GM19239 (cell line): ENCODE measurements around the gene VWF.
"Not testable (repeated sequence)": the region's sequence is repeated elsewhere in the genome, so short reads cannot be mapped to it uniquely, and the experiment has no call there.

Experiments used
- DNase-seq: peaks from one replicate; pipeline ENCODE4 v3.0.0; 2011; ENCODE audit warnings: low spot score; ENCODE audit not compliant: insufficient read length
- FAIRE-seq: peaks from 2 replicates; lab custom pipeline; 2011; peaks lifted over from hg19 to GRCh38; lab: Jason Lieb, UNC

The VWF gene

DNA sequence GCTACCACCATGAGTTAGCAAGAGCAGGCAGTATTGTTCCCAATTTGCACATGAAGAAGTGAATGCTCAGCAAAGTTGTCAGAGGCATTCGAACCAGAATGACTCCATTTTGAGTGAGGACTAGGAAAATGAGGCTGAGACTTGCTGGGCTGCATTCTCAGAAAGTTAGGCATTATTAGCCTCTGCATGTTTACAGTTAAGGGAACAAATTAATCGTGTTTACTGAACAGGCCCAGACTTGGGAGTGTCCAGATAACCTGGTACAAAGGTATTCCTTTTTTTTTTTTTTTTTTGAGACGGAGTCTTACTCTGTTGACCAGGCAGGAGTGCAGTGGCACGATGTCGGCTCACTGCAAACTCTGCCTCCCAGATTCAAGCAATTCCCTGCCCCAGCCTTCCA, 22.5 kb upstream of the VWF start:
- FAIRE-seq = no peak
- no peak for DNase-seq

DNA sequence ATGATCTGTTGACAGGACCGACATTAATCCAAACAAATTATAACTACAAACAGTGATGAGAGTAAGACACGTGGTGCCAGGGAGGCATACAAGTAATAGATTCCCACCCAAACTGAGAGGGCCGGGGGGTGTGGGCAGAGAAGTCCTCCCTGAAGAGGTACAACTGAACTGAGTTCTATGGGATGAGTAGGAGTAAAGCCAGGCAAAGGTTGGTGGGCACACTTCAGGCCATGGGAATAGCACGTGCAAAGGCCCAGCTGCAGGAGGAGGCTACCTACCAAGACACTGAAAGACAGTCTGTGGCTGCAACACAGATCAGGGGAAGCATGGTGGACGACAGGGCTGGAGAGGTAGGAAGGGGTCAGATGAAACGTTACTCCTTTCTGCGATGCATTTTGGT, 22.0 kb upstream of the VWF start:
- DNase-seq = no peak
- no peak for FAIRE-seq

DNA sequence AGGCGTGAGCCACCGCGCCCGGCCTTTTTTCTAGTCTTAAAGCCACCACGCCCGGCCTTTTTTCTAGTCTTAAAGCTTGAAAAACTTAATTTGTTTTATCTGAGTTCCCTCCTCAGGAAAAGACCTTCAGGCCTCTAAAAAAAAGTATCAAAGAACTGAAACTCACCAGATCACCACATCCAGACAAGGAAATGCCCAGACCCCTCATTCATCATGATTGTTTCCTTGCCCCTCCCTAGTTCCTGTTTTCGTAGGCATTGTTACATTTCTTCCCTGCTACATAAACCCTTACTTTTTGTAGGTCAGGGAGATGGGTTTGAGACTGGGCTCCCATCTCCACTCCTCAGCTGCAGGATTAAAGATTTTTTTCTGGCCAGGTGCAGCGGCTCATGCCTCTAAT, 21.1 kb upstream of the VWF start:
- FAIRE-seq (no peak), DNase-seq (no peak)

DNA sequence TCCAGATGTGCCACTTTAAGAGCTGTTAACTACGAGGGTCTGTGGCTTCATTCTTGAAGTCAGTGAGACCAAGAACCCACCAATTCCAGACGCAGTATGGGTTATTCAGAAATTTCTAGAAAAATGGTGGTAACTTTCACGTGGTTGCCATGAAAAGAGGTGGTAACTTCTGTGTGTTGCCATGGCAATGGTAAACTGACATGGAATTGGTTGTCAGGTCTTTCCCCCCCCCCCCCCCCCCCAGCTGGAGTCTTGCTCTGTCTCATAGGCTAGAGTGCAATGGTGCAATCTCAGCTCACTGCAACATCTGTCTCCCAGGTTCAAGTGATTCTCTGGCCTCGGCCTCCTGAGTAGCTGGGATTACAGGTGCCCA, 18.8 kb upstream of the VWF start:
- no peak for DNase-seq
- no peak for FAIRE-seq

DNA sequence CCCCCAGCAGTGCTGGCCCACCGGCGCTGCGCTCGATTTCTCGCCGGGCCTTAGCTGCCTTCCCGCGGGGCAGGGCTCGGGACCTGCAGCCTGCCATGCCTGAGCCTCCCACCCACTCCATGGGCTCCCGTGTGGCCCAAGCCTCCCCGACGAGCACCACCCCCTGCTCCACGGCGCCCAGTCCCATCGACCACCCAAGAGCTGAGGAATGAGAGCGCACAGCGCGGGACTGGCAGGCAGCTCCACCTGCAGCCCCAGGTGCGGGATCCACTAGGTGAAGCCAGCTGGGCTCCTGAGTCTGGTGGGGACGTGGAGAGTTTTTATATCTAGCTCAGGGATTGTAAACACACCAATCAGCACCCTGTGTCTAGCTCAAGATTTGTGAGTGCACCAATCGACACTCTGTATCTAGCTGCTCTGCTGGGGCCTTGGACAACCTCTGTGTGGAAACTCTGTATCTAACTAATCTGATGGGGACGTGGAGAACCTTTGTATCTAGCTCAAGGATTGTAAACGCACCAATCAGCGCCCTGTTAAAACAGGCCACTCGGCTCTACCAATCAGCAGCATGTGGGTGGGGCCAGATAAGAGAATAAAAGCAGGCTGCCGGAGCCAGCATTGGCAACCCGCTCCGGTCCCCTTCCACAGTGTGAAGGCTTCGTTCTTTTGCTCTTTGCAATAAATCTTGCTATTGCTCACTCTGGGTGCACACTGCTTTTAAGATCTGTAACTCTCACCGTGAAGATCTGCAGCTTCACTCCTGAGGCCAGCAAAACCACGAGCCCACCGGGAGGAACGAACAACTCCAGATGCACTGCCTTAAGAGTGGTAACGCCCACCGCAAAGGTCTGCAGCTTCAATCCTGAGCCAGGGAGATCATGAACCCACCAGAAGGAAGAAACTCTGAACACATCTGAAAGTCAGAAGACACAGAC, 18.2 kb upstream of the VWF start:
- FAIRE-seq, DNase-seq: not testable (repeated sequence)

DNA sequence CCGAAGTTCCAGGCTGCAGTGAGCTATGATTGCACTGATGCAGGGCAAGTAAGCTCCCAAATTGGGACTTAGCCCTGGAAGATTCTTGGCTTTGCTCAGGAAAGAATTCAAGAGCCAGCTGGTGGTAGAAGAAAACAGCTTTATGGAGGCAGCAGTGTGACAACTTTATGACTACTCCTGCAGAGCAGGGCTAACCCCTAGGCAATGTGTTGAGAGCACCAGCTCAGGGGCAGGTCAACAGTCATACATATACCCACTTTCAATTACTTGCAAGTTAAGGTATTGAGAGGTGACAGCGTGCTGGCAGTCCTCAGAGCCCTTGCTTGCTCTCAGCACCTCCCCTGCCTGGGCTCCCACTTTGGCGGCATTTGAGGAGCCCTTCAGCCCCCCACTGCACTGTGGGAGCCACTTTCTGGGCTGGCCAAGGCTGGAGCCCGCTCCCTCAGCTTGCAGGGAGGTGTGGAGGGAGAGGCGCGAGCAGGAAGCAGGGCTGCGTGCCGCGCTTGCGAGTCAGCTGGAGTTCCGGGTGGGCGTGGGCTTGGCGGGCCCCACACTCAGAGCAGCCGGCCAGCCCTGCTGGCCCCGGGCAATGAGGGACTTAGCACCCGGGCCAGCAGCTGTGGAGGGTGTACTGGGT, 17.4 kb upstream of the VWF start:
- not testable (repeated sequence) for FAIRE-seq, DNase-seq

DNA sequence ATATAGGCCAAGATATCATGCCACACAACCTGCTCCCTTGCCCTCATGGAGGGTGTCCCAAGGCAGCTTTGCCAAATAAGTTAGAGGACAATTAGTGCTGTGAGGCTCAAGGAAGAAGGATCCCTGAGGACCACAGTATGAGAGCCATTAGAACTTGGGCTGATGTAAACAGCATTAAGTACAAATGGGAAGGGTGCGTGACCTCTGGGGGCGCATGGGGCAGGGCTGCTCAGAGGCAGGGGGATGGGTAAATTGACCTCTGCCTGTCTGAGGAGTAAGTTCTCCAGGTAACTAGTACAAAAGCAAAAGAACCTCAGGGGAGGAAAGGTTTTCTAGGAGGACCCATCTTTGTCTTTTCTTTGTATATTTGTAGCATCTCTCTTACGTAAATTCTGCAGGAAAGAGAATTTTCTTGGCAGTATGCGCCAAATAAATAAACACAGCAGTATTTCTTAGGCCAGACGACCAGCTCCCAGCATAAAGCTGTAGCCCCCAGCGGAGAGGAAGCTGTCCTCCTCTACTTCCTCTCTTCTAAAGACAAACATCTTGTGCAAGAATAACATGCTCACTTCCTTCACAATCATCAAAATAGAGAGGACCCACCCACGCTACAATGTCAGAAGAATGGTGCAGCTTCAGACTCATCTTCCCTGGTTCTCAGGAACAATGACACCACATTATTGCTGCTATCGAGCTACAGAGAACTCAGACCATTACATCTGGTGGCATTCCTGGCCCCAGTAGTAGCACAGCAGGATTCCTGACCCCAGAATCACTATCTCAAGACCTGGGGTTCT, 16.4 kb upstream of the VWF start:
- no peak for FAIRE-seq

DNA sequence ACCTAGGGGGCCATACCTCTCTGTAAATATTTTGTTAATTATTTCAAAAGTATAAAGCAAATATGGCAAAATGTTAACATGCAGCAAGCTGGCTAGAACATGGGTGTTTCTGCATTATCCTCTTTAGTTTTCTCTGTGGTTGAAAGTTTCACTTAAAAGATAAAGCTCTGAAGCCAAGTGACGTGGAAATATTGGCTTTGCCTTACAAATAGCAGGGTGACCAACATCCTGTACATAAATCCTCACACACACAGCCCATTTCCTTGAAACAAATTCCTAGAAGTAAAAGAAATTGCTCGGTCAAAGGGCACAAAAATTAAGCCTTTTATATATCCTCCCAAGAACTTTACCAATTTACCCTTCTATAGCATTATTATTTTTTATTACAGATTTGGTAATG, 10.6 kb upstream of the VWF start:
- no peak for FAIRE-seq
- no peak for DNase-seq

More for the DNA sequence above, 16.4 kb upstream of the VWF start:
- no peak for DNase-seq

DNA sequence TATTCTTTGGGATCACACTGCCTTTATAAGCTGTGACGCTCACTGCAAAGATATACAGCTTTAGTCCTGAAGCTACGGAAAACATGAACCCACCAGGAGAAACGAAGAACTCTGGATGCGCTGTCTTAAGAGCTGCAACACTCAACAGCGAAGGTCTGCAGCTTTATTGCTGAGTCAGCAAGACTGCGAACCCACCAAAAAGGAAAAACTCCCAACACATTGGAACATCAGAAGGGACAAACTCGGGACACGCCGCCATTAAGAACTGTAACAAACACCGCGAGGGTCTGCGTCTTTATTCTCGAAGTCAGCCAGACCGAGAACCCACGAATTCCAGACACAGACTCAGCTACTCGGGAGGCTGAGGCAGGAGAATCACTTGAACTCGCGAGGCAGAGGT, 9.2 kb upstream of the VWF start:
- FAIRE-seq (no peak), DNase-seq (no peak)

DNA sequence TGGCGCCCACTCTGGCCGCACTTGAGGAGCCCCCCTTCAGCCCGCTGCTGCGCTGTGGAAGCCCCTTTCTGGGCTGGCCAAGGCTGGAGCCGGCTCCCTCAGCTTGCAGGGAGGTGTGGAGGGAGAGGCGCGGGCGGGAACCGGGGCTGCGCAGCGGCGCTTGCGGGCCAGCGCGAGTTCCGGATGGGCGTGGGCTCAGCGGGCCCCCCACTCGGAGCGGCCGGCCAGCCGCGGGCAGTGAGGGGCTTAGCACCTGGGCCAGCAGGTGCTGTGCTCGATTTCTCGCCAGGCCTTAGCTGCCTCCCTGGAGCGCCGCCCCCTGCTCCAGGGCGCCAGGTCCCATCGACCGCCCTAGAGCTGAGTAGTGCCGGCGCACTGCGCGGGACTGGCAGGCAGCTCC, 8.0 kb upstream of the VWF start:
- FAIRE-seq (no peak), DNase-seq (no peak)

DNA sequence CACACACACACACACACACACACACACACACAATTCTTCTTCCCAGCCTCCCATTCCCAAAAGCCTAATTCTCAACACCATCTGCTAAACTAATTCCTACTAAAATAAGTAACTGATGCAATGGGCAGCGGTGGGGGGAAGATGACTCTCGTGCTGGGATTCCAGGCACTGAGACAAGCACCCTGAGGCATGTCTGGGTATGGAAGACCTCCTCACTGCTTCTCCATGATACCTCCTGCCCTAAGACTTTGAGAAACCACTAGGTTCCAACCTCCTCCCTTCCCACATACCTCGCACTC, 789 bp upstream of the VWF start:
- DNase-seq (no peak), FAIRE-seq (no peak)

DNA sequence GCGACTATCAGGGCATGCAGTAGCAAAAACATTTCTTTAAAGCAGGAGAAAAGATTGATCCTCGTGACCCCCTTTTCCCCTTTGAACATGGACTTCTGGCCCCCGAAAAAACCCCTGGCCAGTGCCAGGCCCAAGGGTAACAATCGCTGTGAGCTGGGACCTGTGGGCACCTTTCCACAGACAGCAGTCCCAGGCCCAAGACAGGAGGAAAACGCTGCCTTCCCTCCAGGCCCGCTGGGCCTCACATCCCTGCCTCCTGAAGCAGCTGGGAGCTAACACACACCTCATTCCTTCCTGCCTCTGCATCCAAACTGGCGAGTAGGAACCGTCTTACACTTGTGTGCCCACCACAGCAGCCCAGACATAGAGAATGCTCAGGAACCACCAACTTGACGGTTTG, 1.2 kb downstream of the VWF start:
- DNase-seq (no peak), FAIRE-seq (no peak)

DNA sequence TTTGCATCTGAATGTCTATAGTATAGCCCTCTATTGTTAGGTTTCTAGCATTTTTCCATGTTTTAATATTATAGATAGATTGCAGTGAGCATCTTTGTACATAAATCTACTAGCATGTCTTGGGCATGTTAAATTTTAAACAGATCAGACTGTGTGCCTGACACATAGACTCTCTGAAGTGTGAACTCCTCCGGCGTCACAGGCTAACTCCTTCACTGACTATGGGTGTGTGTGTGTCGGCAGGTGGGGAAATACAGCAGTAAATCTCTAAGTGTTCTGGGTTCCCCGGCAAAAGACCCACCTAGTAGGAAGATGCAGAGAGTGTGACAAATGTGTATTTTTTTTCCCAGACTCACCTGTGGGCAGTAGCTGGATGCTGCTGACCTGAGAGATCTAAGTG, 2.3 kb downstream of the VWF start:
- no peak for DNase-seq

DNA sequence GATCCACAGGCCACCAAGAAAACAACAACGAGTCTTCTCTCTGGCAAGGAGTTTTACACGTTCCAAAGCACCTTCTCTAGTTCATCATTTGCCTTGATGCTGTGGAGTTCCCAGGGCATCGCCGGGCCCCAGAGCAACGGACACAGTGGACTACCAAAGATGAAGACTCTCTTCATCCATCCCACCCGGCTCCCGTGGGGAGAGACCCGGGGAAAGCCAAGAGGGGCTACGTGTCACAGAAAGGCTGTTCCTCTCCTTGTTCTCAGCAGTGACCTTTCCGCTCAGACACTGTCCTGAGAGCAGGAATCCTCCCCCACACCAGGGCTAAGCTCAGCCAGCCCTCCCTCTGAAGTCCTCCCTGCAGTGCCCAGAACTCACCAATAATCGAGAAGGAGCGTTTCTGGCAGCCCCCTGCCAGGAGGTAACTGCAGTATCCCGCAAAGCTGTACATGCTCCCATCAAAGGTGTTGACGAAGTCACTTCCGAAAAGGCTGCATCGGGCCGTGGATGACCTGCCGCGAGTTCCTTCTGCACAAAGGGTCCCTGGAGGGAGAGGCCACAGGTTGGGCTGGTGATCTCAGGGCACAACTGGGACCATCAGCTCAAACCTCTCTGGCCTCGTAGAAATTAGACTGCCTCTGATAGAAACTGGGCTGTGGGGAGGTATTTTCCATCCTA, 3.5 kb downstream of the VWF start:
- DNase-seq (no peak), FAIRE-seq (no peak)

More for the DNA sequence above, 2.3 kb downstream of the VWF start:
- no peak for FAIRE-seq

DNA sequence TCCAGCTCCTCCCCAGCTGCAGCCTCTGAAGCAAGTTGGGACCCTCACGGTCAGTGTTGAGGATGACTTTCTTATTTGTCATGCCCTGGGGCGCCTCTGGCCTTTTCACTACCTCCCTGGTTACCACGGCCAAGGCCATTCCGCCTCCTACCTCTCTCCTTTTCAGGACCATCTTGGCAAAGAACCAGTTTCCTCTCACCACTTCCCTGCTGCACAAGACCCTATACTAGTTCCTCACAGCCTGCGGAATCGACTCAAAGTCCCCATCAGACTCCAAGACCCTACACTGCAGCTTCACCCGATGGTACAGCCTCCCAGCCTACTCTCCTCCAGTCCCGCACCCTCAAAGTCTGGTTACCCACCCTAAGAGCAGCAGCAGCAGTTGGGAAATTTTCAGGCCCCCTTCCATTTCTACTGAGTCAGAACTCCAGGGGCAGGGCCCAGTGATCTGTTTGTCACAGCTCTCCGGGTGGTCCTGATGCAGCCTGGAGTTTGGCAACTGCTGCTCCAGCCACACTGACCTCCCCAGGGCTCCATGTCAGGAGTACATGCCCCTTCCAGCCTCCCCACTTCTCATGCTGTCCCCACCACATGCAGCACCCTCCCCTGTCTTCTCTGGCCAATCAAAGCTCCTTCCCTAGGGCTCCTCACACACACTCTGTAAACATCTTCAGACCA, 5.4 kb downstream of the VWF start:
- FAIRE-seq (no peak), DNase-seq (no peak)

DNA sequence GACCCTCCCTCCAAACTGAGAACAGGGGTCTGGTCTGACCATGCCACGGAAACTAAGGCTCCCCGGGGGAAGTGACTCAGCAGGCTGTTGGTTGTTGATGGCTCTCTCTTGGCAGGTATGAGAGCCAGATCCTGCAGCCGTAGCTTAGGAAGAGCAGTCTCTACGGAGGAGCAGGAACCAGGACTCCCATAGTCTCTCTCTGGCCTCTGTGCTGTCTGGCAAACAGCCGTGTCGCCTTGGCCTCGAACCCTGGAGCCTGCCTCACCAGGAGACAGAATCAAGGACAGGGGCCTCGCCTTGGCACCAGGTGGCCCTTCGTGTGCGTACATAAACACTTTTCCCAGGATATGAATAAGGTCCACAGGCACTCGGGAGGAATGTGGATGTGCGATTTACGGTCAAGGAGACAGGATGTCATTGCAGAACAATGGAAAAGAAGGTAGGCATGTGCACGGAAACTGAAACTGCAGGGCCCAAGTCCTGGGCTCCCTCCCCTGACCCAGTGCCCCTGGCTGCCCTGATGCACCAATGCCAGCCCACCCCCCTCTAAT, 7.9 kb downstream of the VWF start:
- FAIRE-seq = no peak

DNA sequence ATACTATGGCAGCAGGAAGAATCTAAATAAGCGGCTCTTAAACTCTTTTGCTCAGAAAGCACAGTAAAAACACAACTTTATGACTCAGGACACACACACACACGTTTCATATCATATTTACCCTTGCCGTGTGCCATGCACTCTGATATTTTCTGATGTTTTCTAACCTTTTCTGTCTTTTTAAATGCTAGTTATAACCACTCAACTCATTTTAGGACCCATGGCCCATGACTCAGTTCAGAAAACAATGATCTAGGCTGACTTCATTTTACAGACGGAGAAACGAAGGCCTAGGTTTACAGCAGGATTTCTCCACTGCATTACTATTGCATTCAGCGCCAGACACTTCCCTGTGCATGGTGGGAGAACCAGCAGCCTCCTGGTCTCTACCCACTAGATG, 9.1 kb downstream of the VWF start:
- no peak for DNase-seq
- no peak for FAIRE-seq

More for the DNA sequence above, 7.9 kb downstream of the VWF start:
- no peak for DNase-seq

DNA sequence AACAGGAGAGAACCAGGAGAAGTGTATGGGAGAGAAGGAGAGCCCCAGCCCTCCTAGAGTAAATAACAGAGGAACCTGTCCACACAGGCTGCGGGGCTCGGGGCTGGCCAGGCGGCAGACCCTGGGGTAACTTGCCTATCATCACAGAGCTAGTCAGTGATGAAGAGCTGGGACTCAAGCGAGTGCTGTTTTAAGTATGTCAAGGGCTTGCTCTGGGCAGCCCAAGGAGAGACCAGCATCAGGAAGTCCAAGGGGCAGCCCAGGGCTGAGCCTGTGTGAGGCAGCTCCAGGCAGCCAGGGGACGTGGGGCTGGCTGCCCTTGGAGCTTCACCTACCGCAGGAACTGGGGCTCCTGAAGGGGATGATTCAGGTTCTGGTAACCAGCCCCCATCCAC, 10.0 kb downstream of the VWF start:
- DNase-seq = no peak
- FAIRE-seq = no peak

DNA sequence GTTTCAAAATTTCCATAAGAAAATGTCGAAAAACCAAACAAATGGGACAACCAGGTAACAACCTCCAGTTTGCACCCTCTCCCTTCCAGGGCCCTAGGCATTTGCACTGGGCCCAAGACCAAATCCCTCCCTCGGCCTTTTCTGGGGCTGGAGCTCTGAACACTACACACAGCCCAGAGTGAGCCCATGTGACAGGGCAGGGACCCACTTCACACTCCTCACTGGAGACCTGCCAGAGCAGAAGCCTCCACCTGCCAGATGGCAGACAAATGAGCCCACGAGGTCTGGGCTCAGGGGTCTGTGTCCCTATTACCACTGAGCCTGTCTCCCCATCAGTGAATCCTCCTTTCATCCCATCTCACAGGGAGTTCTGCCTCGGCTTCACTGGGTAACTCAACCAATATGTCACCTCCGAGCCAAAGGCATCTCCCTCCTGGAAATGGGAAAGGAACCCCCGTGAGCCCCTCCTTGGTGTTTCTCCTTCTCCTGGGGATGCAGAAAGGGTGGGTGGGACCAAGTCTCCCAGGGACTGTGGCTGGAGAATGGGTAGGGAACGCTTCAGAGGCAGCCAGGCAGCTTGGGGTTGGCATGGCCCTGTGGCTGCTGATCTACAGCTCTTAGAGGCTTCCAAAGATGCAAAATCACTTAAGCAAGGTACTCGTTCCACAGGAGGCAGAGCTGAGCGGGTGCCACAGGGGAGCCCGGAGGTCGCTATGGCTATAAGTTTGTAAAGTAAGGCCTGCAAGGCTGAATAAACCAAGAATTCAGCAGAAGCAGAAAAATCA, 10.6 kb downstream of the VWF start:
- DNase-seq = no peak
- FAIRE-seq = no peak
